ENCODE results near the gene EMCN. TPM values are rescaled to one million over a fixed set of nuclear protein-coding genes. Genes with fewer than 3 reads are reported as not detected.

Gene EMCN
- total and polyA plus RNA-seq, 2 of the 8 experiments (the other 6 are each of a cell fraction or from before 2014, with no cell fraction given) = not detected

- Histone ChIP-seq H4K5ac (ENCODE audit: insufficient read length, low read depth, low read length) (no peak overlapping the region), H3K79me1 (ENCODE audit: low read depth, low read length) (no peaks in the 10 kb centered on the region), H3K23ac (ENCODE audit: insufficient read length) (no peak overlapping the region), H2BK5ac (ENCODE audit: low read depth, low read length) (no peak overlapping the region), H2BK20ac (ENCODE audit: low read length) (no peak overlapping the region), H3K18ac (ENCODE audit: extremely low read depth, low read length) (no peak overlapping the region), H2AFZ (ENCODE audit: low read length) (no peak overlapping the region), H4K8ac (ENCODE audit: extremely low read depth, insufficient read depth, low read length) (no peak overlapping the region), H2BK15ac (ENCODE audit: low read length) (no peak overlapping the region), H2AK5ac (ENCODE audit: low read depth, low read length) (no peak overlapping the region), H2BK120ac (replicated peaks; ENCODE audit: low read depth, low read length) (no peak overlapping the region), H3K4ac (replicated peaks; ENCODE audit: insufficient read length, low read depth, low read length) (no peak overlapping the region), H3K9me3 (ENCODE audit: insufficient read depth in 2 of 2, low read depth in 1 of 2, low read length in 1 of 2) (no peaks in the 10 kb centered on the region), H3K4me3 (ENCODE audit: extremely low read depth in 1 of 4, insufficient read depth in 2 of 4, low read depth in 3 of 4, low read length in 4 of 4) (no peak overlapping the region), H3K9ac (replicated peaks in 1 of 4; ENCODE audit: extremely low read depth in 1 of 4, low read depth in 3 of 4, low read length in 3 of 4) (no peak overlapping the region), H3K79me2 (ENCODE audit: control insufficient read depth in 1 of 2, insufficient read depth in 2 of 2, low read length in 2 of 2) (no peaks in the 10 kb centered on the region), H3K23me2 (ENCODE audit: low read depth, low read length) (no peaks in the 10 kb centered on the region), H3K4me2 (ENCODE audit: insufficient read depth in 1 of 2, low read depth in 2 of 2, low read length in 2 of 2) (no peak overlapping the region), H3K56ac (replicated peaks; ENCODE audit: insufficient read length, low read depth, low read length) (no peak overlapping the region), H3K27me3 (replicated peaks in 1 of 4; ENCODE audit: control insufficient read depth in 3 of 4, extremely low read depth in 1 of 4, insufficient read depth in 3 of 4, low read length in 3 of 4) (no peaks in the 10 kb centered on the region), H3K27ac (ENCODE audit: low read depth, low read length) (no peak overlapping the region), H4K91ac (replicated peaks; ENCODE audit: insufficient read length, low read length) (no peak overlapping the region), H3K4me1 (replicated peaks in 1 of 4; ENCODE audit: control insufficient read depth in 3 of 4, insufficient read depth in 4 of 4, low read length in 3 of 4) (no peaks in the 10 kb centered on the region), H4K20me1 (replicated peaks in 1 of 2; ENCODE audit: control insufficient read depth in 1 of 2, insufficient read depth in 2 of 2, low read length in 2 of 2) (no peaks in the 10 kb centered on the region), H3K14ac (ENCODE audit: insufficient read length) (no peak overlapping the region), H3K36me3 (ENCODE audit: control insufficient read depth in 2 of 4, insufficient read depth in 4 of 4, low read length in 3 of 4) (no peaks in the 10 kb centered on the region), H2BK12ac (ENCODE audit: low read depth, low read length) (no peak overlapping the region)
- FAIRE-seq (no peak), DNase-seq (ENCODE audit: low read depth in 1 of 2, low spot score in 2 of 2) (no peak)
- ChIA-PET CTCF (ENCODE audit: partially characterized antibody) (no interaction called here), POLR2A (ENCODE audit: partially characterized antibody) (no interaction called here)
- 90% methylated on average over 4 of the region's 4 CpGs; no CpG with 5 or more reads in 1 of the 2 experiments for WGBS, 2 experiments (ENCODE audit: extremely low coverage in 1 of 2, insufficient coverage in 1 of 2, insufficient read length in 1 of 2, insufficient replicate concordance in 2 of 2, low coverage in 1 of 2, low lambda C conversion rate in 2 of 2, missing lambda C conversion rate in 1 of 2)
- no peak for TF ChIP-seq NANOG (IDR thresholded peaks at IDR 0.05; ENCODE audit: insufficient read depth, low read depth, low read length, poor library complexity, severe bottlenecking)
- TF ChIP-seq SRF (IDR thresholded peaks at IDR 0.05; ENCODE audit: low read depth, low read length) = no peak
Observed at GRCh38 chr4:100539706-100540105, 21.9 kb upstream of the EMCN start.
